GM13977 (cell line): ENCODE results near the gene HAGHL.
"Not testable (repeated sequence)": the region's sequence is repeated elsewhere in the genome, so short reads cannot be mapped to it uniquely, and the experiment has no call there.

Experiments used
- DNase-seq: peaks from one replicate; pipeline ENCODE4 v3.0.0; 2012; ENCODE audit warnings: low spot score
- in situ Hi-C: fragments of 300-500 bp; cut with MboI; formaldehyde crosslinking; loops from one replicate; pipeline ENCODE4 v1.12.0; 2022; ENCODE audit warnings: low sequenced_read_pairs, low pct_unique_long_range_greater_than_20kb, mixed read lengths, inconsistent platforms; ENCODE audit not compliant: unreplicated experiment
- TF ChIP-seq, protein P1 (sequence below): IDR thresholded peaks from 2 replicates; pipeline ENCODE4 v1.5.1; 2012; ENCODE audit warnings: mild to moderate bottlenecking, control low read depth; ENCODE audit not compliant: insufficient read depth; ENCODE audit errors: extremely low read depth, missing control alignments

Gene HAGHL

DNA sequence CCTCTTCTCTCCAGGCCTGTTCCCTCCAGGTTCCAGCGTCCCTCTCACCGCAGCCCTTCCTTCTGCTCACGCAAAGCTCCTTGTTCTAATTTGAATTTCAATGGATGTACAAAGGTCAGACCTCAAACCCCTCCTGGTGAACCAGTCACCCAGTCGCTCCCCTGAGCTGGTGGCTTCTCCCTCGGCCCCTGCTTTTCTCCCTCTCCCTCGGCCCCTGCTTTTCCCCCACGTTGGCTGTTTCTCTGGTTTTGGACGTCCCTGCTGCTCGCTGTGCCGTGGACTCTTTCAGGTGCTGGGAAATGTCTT lies 25.1 kb downstream of the HAGHL start:
- in situ Hi-C loops: no loop called here
- TF ChIP-seq, protein P1, sequence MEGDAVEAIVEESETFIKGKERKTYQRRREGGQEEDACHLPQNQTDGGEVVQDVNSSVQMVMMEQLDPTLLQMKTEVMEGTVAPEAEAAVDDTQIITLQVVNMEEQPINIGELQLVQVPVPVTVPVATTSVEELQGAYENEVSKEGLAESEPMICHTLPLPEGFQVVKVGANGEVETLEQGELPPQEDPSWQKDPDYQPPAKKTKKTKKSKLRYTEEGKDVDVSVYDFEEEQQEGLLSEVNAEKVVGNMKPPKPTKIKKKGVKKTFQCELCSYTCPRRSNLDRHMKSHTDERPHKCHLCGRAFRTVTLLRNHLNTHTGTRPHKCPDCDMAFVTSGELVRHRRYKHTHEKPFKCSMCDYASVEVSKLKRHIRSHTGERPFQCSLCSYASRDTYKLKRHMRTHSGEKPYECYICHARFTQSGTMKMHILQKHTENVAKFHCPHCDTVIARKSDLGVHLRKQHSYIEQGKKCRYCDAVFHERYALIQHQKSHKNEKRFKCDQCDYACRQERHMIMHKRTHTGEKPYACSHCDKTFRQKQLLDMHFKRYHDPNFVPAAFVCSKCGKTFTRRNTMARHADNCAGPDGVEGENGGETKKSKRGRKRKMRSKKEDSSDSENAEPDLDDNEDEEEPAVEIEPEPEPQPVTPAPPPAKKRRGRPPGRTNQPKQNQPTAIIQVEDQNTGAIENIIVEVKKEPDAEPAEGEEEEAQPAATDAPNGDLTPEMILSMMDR: no peak
- DNase-seq: no peak

DNA sequence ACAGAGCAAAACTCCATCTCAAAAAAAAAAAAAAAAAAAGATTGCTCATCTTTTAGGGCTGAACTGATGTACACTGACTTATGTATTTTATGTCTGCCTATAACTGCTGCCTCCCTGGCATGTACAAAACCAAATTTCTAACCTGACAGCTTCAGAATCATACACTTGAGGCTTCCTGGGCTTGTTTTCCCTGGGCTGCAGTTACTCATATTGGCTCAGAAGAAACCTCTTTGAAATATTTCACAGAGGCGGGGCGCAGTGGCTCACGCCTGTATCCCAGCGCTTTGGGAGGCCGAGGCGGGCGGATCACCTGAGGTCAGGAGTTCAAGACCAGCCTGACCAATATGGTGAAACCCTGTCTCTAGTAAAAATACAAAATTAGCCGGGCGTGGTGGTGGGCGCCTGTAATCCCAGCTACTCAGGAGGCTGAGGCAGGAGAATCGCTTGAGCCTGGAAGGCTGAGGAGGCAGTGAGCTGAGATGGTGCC lies 27.3 kb downstream of the HAGHL start:
- DNase-seq, in situ Hi-C loops: not testable (repeated sequence)

DNA sequence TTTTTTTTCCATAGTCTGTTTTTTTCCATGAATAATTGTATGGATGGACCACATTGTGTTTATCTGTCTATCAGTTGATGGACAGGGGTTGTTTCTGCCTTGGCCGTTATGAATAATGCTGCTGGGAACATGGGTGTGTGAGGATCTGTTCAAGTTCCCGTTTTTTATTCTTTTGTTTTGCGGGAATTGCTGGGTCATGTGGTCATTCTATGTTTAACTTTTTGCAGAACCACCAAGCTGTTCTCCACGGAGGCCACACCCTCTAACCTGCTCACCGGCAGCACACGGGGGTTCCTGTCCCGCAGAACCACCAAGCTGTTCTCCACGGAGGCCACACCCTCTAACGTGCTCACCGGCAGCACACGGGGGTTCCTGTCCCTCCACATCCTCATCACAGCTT lies 27.8 kb downstream of the HAGHL start:
- TF ChIP-seq, protein P1: no peak
- no peak for DNase-seq
- in situ Hi-C loops: no loop called here

DNA sequence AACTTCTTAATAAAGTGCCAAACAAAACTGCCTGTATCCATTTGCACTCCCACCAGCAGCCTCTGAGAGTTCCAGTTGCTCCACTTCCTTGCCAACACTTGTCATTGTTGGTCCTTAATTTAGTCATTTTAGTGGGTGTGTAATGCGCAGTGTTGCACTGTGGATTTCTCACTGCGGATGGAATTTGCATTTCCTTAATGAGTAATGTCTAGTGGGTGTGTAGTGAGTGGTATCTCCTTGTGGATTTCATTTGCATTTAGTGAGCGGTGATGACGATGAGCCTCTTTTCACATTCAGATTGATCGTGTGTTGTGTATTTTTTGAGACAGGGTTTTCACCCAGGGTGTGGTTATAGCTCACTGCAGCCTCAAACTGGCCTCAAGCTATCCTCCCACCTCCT lies 29.5 kb downstream of the HAGHL start:
- TF ChIP-seq, protein P1: no peak
- DNase-seq: no peak
- in situ Hi-C loops: no loop called here

DNA sequence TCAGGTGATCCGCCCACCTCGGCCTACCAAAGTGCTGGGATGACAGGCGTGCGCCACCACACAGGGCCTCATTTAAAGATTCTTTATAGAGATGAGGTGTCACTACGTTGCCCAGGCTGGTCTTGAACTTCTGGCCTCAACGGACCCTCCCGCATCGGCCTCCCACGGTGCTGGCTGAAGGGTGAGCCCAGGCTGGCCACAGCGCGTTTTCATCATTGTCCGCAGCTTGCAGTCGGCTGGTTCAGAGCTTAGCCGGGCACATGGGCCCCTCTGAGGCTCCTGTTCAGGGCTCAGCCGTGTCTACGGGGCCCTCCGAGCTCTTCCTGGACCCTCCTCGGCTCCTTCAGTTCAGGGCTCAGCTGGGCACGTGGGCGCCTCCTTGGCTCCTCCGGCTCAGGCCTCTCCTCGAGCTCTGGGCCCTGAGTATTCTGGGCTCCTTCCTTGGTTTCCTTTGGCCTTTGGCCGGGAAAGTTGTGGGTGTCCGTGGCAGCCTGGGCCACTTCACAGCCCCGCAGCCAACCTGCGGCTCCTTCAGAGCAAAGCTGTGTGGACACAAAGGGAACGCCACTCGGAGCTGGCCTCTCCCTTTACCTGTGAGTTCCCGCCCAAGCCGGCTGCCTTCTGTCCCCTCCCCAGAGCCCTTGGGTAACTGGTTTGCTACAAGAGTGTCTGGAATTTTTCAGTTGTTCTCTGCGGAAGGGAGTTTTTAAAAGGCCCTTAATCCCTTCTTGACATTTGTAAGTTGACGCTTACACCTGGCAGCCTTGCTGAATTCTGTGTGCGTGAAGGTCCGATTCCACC lies 32.4 kb downstream of the HAGHL start:
- no peak for DNase-seq
- in situ Hi-C loops: no loop called here

DNA sequence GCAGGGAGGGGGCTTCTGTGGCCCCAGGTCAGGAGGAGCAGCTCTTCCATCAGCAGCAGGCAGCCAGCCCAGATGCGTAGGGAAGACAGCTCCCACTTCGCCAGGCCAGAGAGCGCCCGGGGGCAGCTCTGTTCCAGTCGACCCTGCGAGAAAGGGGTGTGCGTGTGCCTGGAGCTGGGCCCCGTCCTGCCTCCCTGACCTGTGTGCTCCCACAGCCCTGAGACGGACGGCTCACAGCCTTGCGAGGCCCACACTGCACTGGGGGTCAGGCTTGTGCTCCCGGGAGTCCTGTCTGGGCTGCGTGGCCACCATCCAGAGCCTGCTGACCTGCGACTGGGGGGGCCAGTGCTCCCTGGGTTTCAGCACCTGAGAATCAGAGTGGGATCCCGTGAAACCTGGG lies 33.2 kb downstream of the HAGHL start:
- TF ChIP-seq, protein P1: no peak
- in situ Hi-C loops: no loop called here
- DNase-seq: no peak

More for the DNA sequence above, 32.4 kb downstream of the HAGHL start:
- TF ChIP-seq, protein P1: no peak

DNA sequence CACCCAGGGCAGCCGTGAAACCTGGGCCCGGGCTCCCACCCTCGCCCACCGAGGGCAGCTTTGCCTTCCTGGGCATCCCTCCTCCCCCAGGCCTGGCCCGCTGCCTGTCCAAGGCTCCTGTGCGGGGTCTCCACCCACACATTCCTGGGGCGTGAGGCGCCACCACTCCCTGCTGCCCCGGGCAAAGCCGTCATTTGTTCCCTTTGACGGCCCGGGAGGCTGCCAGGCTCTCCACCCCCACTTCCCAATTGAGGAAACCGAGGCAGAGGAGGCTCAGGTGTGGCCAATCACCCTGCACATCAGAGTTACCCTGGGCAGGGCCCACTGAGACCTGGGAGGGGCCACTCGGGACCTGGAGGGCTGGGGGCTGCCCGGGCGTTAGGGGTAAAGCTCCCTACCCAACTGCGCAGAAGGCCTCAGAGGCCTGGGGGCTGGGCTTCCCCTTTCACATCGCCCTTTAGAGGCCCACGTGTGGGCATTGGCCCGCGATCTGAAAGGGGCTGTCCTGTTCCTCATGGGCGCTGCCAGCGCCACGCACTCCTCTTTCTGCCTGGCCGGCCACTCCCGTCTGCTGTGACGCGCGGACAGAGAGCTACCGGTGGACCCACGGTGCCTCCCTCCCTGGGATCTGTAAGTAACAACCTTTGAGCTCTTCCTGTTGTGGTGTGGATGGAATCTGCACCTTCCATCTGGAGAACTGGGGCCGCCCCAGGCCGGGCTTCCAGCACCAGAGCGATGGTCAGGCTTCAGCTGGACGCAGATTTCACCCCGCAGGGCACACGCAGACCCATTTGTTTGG lies 33.8 kb downstream of the HAGHL start, which contains the start of gene MSLN:
MSLN (plus strand) TSS at position 190 of the 799 bp plus-strand sequence. CDS start 1,947 bp downstream, outside the sequence.
- DNase-seq: no peak
- in situ Hi-C loops: no loop called here
- TF ChIP-seq, protein P1: no peak
